ENCODE results near the gene COPG1. TPM values are rescaled to one million over a fixed set of nuclear protein-coding genes. Genes with fewer than 3 reads are reported as not detected.

COPG1 gene
- total and polyA plus RNA-seq, 2 donors from 2014 or later, result 107 to 173 TPM

DNA sequence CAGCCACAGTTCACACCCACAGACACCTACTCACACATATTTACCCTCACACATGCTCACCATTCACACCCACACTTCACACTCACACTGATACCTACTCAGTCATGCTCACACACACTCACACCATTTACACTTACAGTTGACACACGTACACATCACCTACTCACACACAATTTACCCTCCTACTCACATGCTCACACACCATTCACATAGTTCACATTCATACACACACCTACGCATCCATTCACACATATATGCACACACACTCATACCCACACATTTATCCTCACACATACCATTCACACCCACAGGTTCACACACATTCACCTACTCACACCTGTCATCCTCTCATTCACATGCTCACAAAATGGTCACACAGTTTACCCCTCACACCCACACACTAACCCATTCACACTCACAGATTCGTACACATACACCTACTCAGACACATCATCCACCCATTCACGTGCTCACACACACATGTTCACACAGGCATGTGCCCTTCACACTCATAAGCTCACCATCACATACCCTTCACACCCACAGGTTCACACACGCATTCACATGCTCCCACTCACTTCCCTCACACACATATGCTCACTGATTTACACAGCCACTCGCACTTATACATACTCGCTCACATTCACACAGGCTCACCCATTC is 71.5 kb downstream of the COPG1 start:
- intact Hi-C loops (cut with DNase I), result no loop called here
- no peaks in the 10 kb centered on the region for H3K9me3 ChIP-seq (ENCODE audit: control insufficient read depth in 2 of 3, insufficient read depth in 1 of 3, low read length in 3 of 3)

GRCh38 chr3:129321887-129322286 is 72.5 kb downstream of the COPG1 start:
- FAIRE-seq (no peak), DNase-seq (no peak)
- Histone ChIP-seq H3K27ac (ENCODE audit: low read depth in 2 of 2, low read length in 2 of 2) (no peak overlapping the region), H3K4me3 (ENCODE audit: low read length in 3 of 3) (no peak overlapping the region), H3K9me3 (ENCODE audit: control insufficient read depth in 2 of 3, insufficient read depth in 1 of 3, low read length in 3 of 3) (no peaks in the 10 kb centered on the region), H3K9ac (ENCODE audit: low read length in 3 of 3) (no peak overlapping the region), H3K27me3 (ENCODE audit: control insufficient read depth, insufficient read depth, low read length) (no peaks in the 10 kb centered on the region), H3K36me3 (ENCODE audit: control insufficient read depth in 2 of 3, insufficient read depth in 3 of 3, low read length in 3 of 3) (peaks cover 3 to 9% (median 5%) of the 10 kb centered on the region in 3 donors), H3K4me1 (ENCODE audit: control insufficient read depth in 2 of 3, insufficient read depth in 2 of 3, low read depth in 1 of 3, low read length in 3 of 3) (peaks cover 0 to 3% (median 0%) of the 10 kb centered on the region in 3 donors)
- TF ChIP-seq, protein P1, sequence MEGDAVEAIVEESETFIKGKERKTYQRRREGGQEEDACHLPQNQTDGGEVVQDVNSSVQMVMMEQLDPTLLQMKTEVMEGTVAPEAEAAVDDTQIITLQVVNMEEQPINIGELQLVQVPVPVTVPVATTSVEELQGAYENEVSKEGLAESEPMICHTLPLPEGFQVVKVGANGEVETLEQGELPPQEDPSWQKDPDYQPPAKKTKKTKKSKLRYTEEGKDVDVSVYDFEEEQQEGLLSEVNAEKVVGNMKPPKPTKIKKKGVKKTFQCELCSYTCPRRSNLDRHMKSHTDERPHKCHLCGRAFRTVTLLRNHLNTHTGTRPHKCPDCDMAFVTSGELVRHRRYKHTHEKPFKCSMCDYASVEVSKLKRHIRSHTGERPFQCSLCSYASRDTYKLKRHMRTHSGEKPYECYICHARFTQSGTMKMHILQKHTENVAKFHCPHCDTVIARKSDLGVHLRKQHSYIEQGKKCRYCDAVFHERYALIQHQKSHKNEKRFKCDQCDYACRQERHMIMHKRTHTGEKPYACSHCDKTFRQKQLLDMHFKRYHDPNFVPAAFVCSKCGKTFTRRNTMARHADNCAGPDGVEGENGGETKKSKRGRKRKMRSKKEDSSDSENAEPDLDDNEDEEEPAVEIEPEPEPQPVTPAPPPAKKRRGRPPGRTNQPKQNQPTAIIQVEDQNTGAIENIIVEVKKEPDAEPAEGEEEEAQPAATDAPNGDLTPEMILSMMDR (IDR thresholded peaks at IDR 0.05; ENCODE audit: borderline replicate concordance, extremely low read depth, insufficient read depth), result no peak
- intact Hi-C loops (cut with DNase I), result no loop called here

More for the DNA sequence above, 71.5 kb downstream of the COPG1 start:
- Histone ChIP-seq H3K9ac (ENCODE audit: low read length in 3 of 3) (no peak overlapping the region), H3K36me3 (ENCODE audit: control insufficient read depth in 2 of 3, insufficient read depth in 3 of 3, low read length in 3 of 3) (peaks cover 3 to 9% (median 5%) of the 10 kb centered on the region in 3 donors), H3K4me1 (ENCODE audit: control insufficient read depth in 2 of 3, insufficient read depth in 2 of 3, low read depth in 1 of 3, low read length in 3 of 3) (peaks cover 0 to 3% (median 0%) of the 10 kb centered on the region in 3 donors), H3K27me3 (ENCODE audit: control insufficient read depth, insufficient read depth, low read length) (no peaks in the 10 kb centered on the region), H3K4me3 (ENCODE audit: low read length in 3 of 3) (no peak overlapping the region), H3K27ac (ENCODE audit: low read depth in 2 of 2, low read length in 2 of 2) (no peak overlapping the region)
- FAIRE-seq, result no peak
- TF ChIP-seq, protein P1 (IDR thresholded peaks at IDR 0.05; ENCODE audit: borderline replicate concordance, extremely low read depth, insufficient read depth), result no peak
- no peak for DNase-seq

- Histone ChIP-seq H3K4me1 (ENCODE audit: control insufficient read depth in 2 of 3, insufficient read depth in 2 of 3, low read depth in 1 of 3, low read length in 3 of 3) (no peaks in the 10 kb centered on the region), H3K27ac (ENCODE audit: low read depth in 2 of 2, low read length in 2 of 2) (no peak overlapping the region), H3K9ac (ENCODE audit: low read length in 3 of 3) (no peak overlapping the region), H3K9me3 (ENCODE audit: control insufficient read depth in 2 of 3, insufficient read depth in 1 of 3, low read length in 3 of 3) (no peaks in the 10 kb centered on the region), H3K27me3 (ENCODE audit: control insufficient read depth, insufficient read depth, low read length) (no peaks in the 10 kb centered on the region), H3K36me3 (ENCODE audit: control insufficient read depth in 2 of 3, insufficient read depth in 3 of 3, low read length in 3 of 3) (peaks cover 3 to 9% (median 5%) of the 10 kb centered on the region in 3 donors), H3K4me3 (ENCODE audit: low read length in 3 of 3) (no peak overlapping the region)
- intact Hi-C loops (cut with DNase I), result no loop called here
- TF ChIP-seq, protein P1 (IDR thresholded peaks at IDR 0.05; ENCODE audit: borderline replicate concordance, extremely low read depth, insufficient read depth), result no peak
- DNase-seq (peak in 1 of 5 donors; percentile 65), FAIRE-seq (no peak)
Observed at GRCh38 chr3:129323651-129324294, 74.4 kb downstream of the COPG1 start.
